CD4-positive, alpha-beta T cell treated with Interleukin-4 for 1 hour (primary cell): Measurements from ENCODE around the gene TRIM69.
A peak's percentile ranks its signal among the peaks of the same experiment; 100 is the strongest.
"Not testable (repeated sequence)": the region's sequence is repeated elsewhere in the genome, so short reads cannot be mapped to it uniquely, and the experiment has no call there.

Source experiments
- DNase-seq, 2 donors: peaks; one replicate each; pipeline ENCODE4 v3.0.0-alpha.2; 2020 to 2022

TRIM69 gene

DNA sequence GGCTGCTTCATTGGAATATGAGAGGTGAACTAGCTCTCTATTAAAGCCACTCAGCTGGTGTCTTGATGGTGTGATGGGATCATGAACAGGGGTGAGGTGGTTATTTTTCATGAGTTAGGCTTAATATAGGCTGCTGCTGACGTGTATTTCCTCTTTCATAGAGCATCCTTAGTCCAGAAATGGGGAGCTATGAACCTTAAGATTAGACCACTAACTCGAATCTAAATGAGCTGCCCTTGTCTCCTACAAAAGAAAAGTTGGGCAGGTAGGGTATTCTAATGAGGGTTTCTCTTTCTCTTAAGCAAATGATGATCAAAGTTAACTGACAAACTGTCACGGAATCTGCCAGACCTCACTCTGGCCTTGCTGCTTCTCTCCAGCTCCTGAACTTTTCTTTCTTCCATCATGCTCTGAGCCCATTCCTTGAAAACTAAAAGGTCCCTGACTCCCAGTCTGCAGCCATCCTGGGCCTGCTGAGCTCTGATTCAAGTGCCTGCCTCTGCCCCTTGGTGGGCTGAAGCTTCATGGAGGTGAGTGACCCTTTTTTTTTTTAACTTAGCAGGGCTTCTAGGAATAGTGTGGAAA is at the start of gene TRIM69:
TRIM69 (plus strand) TSS at position 348 of the 585 bp plus-strand sequence; CDS start at position 525, 177 bp downstream.
- DNase-seq = peak in 1 of 2 donors; percentile 75

DNA sequence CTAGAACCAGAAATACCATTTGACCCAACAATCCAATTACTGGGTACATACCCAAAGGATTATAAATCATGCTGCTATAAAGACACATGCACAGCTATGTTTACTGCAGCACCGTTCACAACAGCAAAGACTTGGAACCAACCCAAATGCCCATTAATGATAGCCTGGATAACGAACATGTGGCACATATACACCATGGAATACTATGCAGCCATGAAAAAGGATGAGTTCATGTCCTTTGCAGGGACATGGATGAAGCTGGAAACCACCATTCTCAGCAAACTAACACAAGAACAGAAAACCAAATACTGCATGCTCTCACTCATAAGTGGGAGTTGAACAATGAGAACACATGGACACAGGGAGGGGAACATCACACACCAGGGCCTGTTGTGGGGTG is 47.0 kb upstream of the TRIM69 start:
- DNase-seq = not testable (repeated sequence)

DNA sequence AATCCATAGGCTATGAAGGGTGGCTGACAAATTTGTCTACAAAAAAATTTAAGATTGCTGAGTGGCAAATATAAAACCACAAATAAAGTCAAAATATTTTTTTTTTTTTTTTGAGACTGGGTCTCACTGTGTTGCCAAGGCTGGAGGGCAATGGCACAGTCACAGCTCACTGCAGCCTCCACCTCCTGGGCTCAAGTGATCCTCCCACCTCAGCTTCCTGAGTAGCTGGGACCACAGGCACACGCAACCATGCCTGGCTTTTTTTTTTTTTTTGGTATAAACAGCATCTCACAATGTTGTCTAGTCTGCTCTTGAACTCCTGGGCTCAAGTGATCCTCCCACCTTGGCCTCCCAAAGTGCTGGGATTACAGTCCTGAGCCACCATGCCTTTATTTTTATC is 46.1 kb upstream of the TRIM69 start:
- peak; percentile 50 to 56 for DNase-seq

- DNase-seq = no peak
Observed at GRCh38 chr15:44692659-44693058, 43.7 kb upstream of the TRIM69 start.

DNA sequence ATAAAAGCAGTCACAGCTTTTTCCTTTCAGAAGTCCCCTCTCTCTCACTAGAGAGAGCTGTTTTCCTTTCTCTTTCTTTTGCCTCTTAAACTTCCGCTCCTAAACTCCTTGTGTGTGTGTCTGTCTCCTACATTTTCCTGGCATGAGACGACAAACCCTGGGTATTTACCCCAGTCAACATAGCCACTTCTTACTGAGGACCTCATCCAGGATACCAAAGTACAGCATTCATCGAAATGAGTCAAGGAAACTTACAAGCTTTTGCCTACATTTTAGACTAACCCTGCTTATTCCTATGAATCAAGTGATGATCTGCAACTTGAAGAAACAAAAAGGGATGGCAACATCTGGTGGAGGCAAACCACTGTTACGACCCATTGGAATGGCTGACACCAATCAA is 41.9 kb upstream of the TRIM69 start:
- no peak for DNase-seq

DNA sequence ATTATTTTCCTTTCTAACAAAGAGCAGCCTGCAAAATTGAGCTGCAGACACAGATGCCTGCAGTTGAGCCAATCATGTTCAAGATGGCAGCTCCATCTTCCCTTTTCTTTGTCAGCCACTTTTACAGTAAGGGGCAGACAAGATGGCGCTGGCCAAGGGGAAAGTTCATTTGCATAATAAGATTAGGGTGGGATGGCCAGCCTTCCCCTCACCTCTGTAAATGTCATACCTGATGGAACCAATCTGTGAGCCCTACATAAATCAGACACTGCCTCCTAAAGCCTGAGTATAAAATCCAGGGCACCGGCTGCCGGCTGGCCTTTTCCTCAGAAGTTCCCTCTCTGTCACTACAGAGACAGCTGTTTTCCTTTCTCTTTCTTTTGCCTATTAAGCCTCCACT is 41.0 kb upstream of the TRIM69 start:
- DNase-seq = no peak

GRCh38 chr15:44697014-44697413 is 39.3 kb upstream of the TRIM69 start:
- no peak for DNase-seq

DNA sequence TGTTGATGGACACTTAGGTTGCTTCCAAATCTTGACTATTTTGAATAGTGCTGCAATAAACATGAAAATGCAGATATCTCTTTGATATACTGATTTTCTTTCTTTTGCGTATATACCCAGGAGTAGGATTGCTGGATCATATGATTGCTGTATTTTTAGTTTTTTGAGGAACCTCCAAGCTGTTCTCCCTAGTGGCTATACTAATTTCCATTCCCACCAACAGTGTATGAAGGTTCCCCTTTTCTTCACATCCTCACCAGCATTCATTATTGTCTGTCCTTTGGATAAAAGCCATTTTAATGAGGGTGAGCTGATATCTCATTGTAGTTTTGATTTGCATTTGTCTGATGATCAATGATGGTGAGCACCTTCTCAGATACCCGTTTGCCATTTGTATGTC is 37.7 kb upstream of the TRIM69 start:
- DNase-seq = no peak

GRCh38 chr15:44700676-44701075 is 35.7 kb upstream of the TRIM69 start:
- DNase-seq = not testable (repeated sequence)

GRCh38 chr15:44705986-44706385 is 30.3 kb upstream of the TRIM69 start:
- no peak for DNase-seq

- DNase-seq = no peak
Observed at GRCh38 chr15:44706401-44706800, 29.9 kb upstream of the TRIM69 start.

GRCh38 chr15:44706946-44707636 is 29.2 kb upstream of the TRIM69 start:
- no peak for DNase-seq

GRCh38 chr15:44710236-44711095 is 25.9 kb upstream of the TRIM69 start:
- DNase-seq = peak; percentile 81 to 82

DNA sequence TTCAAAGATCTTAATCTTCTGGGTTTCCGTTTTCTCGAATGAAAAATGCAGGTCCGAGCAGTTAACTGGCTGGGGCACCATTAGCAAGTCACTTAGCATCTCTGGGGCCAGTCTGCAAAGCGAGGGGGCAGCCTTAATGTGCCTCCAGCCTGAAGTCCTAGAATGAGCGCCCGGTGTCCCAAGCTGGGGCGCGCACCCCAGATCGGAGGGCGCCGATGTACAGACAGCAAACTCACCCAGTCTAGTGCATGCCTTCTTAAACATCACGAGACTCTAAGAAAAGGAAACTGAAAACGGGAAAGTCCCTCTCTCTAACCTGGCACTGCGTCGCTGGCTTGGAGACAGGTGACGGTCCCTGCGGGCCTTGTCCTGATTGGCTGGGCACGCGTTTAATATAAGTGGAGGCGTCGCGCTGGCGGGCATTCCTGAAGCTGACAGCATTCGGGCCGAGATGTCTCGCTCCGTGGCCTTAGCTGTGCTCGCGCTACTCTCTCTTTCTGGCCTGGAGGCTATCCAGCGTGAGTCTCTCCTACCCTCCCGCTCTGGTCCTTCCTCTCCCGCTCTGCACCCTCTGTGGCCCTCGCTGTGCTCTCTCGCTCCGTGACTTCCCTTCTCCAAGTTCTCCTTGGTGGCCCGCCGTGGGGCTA is 25.1 kb upstream of the TRIM69 start, which contains the start of the genes B2M and PATL2:
B2M (plus strand) TSS at position 422 of the 647 bp plus-strand sequence; CDS start at position 452, 30 bp downstream.
PATL2 (minus strand) TSS at position 228 of the 647 bp plus-strand sequence. CDS start 34,833 bp downstream, outside the sequence.
- peak; percentile 98 to 99 for DNase-seq

- peak; percentile 73 to 78 for DNase-seq
Observed at GRCh38 chr15:44711743-44712345, 24.5 kb upstream of the TRIM69 start.

DNA sequence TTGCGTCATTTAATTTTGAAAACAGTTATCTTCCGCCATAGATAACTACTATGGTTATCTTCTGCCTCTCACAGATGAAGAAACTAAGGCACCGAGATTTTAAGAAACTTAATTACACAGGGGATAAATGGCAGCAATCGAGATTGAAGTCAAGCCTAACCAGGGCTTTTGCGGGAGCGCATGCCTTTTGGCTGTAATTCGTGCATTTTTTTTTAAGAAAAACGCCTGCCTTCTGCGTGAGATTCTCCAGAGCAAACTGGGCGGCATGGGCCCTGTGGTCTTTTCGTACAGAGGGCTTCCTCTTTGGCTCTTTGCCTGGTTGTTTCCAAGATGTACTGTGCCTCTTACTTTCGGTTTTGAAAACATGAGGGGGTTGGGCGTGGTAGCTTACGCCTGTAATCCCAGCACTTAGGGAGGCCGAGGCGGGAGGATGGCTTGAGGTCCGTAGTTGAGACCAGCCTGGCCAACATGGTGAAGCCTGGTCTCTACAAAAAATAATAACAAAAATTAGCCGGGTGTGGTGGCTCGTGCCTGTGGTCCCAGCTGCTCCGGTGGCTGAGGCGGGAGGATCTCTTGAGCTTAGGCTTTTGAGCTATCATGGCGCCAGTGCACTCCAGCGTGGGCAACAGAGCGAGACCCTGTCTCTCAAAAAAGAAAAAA is 23.9 kb upstream of the TRIM69 start:
- DNase-seq = peak; percentile 74 to 85

DNA sequence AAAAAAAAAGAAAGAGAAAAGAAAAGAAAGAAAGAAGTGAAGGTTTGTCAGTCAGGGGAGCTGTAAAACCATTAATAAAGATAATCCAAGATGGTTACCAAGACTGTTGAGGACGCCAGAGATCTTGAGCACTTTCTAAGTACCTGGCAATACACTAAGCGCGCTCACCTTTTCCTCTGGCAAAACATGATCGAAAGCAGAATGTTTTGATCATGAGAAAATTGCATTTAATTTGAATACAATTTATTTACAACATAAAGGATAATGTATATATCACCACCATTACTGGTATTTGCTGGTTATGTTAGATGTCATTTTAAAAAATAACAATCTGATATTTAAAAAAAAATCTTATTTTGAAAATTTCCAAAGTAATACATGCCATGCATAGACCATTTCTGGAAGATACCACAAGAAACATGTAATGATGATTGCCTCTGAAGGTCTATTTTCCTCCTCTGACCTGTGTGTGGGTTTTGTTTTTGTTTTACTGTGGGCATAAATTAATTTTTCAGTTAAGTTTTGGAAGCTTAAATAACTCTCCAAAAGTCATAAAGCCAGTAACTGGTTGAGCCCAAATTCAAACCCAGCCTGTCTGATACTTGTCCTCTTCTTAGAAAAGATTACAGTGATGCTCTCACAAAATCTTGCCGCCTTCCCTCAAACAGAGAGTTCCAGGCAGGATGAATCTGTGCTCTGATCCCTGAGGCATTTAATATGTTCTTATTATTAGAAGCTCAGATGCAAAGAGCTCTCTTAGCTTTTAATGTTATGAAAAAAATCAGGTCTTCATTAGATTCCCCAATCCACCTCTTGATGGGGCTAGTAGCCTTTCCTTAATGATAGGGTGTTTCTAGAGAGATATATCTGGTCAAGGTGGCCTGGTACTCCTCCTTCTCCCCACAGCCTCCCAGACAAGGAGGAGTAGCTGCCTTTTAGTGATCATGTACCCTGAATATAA is 23.0 kb upstream of the TRIM69 start:
- peak in 1 of 2 donors; percentile 68 for DNase-seq

DNA sequence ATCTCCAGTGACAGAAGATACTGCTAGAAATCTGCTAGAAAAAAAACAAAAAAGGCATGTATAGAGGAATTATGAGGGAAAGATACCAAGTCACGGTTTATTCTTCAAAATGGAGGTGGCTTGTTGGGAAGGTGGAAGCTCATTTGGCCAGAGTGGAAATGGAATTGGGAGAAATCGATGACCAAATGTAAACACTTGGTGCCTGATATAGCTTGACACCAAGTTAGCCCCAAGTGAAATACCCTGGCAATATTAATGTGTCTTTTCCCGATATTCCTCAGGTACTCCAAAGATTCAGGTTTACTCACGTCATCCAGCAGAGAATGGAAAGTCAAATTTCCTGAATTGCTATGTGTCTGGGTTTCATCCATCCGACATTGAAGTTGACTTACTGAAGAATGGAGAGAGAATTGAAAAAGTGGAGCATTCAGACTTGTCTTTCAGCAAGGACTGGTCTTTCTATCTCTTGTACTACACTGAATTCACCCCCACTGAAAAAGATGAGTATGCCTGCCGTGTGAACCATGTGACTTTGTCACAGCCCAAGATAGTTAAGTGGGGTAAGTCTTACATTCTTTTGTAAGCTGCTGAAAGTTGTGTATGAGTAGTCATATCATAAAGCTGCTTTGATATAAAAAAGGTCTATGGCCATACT is 21.1 kb upstream of the TRIM69 start:
- DNase-seq = peak in 1 of 2 donors; percentile 54

GRCh38 chr15:44715797-44716334 is 20.5 kb upstream of the TRIM69 start:
- DNase-seq = no peak
